IPS-15b (cell line): ENCODE data around the gene LYPD6B.

Source experiments
- H3K27me3 ChIP-seq: one replicate; pipeline ENCODE4 v1.6.1; 2013; ENCODE audit warnings: low read length; ENCODE audit not compliant: control insufficient read depth, insufficient read depth
- H3K36me3 ChIP-seq: one replicate; pipeline ENCODE4 v1.6.1; 2013; ENCODE audit warnings: low read length; ENCODE audit not compliant: control insufficient read depth, insufficient read depth
- H3K4me1 ChIP-seq: one replicate; pipeline ENCODE4 v1.6.1; 2013; ENCODE audit warnings: mild to moderate bottlenecking, low read length; ENCODE audit not compliant: control insufficient read depth, insufficient read depth
- H3K4me3 ChIP-seq: one replicate; pipeline ENCODE4 v1.5.1; 2013; ENCODE audit warnings: low read depth, low read length
- H3K9ac ChIP-seq: one replicate; pipeline ENCODE4 v1.6.1; 2013; ENCODE audit warnings: low read depth, mild to moderate bottlenecking, low read length
- H3K9me3 ChIP-seq: one replicate; pipeline ENCODE4 v1.6.1; 2013; ENCODE audit warnings: mild to moderate bottlenecking, low read length; ENCODE audit not compliant: control insufficient read depth, insufficient read depth

The LYPD6B gene

DNA sequence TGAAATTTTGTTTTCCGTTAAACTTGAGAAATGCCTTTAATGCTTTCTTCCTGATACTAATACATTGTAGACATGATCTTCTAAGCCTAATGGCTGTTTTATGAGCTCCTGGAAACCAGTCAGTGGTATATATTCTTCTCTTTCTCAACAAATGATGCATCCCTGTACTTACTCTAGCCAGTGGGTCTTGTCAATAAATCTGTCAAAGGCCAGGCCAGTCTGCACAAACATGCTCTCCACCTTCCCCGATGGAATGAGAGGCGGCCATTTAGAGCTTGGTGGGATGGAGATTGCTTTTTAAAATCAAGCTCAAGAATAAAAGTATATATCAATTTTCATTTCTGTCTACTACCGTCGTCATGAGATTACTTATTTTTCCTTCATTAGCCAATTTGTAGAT lies 140.1 kb downstream of the LYPD6B start:
- H3K9me3 ChIP-seq = no peaks in the 10 kb centered on the region
- no peak overlapping the region for H3K9ac ChIP-seq
- H3K36me3 ChIP-seq = no peaks in the 10 kb centered on the region
- H3K4me3 ChIP-seq = no peak overlapping the region
- no peaks in the 10 kb centered on the region for H3K4me1 ChIP-seq
- no peaks in the 10 kb centered on the region for H3K27me3 ChIP-seq

- H3K4me1 ChIP-seq = no peaks in the 10 kb centered on the region
- H3K9ac ChIP-seq = no peak overlapping the region
- no peaks in the 10 kb centered on the region for H3K9me3 ChIP-seq
- H3K4me3 ChIP-seq = no peak overlapping the region
- no peaks in the 10 kb centered on the region for H3K27me3 ChIP-seq
- H3K36me3 ChIP-seq = no peaks in the 10 kb centered on the region
Observed at GRCh38 chr2:149180226-149180875, 141.9 kb downstream of the LYPD6B start.

DNA sequence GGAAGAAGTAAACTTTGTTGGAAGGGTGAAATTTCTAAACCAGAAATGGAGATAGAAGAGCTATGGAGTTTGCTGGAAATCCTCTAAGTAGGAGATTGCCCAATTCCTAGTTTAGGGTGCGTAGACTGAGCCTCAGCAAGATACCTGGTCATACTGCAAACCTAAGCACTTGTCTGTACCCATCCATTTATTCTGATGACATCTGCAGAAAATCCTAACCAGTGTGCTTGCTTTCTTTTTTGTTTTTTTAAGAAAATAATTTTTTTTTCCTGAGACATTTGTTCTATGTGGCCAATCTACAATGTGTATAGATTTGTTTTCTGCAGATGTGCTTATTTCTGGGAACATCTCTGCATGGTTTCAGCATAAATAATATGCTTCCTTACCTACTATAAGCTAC lies 144.7 kb downstream of the LYPD6B start:
- no peaks in the 10 kb centered on the region for H3K27me3 ChIP-seq
- no peaks in the 10 kb centered on the region for H3K4me1 ChIP-seq
- H3K36me3 ChIP-seq = no peaks in the 10 kb centered on the region
- H3K9me3 ChIP-seq = no peaks in the 10 kb centered on the region
- no peak overlapping the region for H3K9ac ChIP-seq
- no peak overlapping the region for H3K4me3 ChIP-seq

DNA sequence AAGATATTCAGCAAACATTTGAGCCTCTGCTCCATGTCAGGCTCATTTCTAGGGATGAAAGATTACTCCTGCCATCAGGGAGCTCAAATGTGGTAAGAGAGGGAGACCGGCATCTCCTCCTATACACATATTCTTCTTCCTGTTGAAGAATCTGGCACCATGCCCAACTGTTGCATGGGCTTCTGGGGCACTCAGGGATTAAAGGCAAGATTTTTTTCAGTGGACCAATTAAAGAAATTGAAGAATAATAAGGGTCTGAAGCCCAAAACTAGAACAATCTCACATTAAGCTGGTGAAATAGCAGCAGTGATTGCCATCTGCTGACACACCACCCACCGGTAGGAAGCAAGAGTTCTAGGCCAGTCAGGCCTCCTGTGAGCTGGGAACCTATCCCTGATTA lies 146.5 kb downstream of the LYPD6B start:
- Histone ChIP-seq H3K9ac (no peak overlapping the region), H3K4me3 (no peak overlapping the region), H3K27me3 (no peaks in the 10 kb centered on the region), H3K36me3 (no peaks in the 10 kb centered on the region), H3K4me1 (no peaks in the 10 kb centered on the region), H3K9me3 (no peaks in the 10 kb centered on the region)

DNA sequence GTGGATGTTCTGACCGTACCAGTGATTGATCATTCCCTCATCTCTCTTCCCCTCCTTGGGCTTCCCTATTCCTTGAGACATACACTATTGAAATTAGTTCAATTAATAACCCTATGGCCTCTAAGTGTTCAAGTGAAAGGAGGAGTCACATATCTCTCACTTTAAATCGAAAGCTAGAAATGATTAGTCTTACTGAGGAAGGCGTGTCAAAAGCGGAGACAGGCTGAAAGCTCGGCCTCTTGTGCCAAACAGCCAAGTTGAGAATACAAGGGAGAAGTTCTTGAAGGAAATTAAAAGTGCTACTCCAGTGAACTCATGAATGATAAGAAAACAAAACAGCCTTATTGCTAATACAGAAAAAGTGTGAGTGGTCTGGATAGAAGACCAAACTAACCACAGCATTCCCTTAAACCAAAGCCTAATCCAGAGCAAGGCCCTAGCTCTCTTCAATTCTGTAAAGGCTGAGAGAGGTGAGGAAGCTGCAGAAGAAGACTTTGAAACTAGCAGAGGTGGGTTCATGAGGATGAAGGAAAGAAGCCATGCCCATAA lies 147.5 kb downstream of the LYPD6B start:
- Histone ChIP-seq H3K27me3 (no peaks in the 10 kb centered on the region), H3K36me3 (no peaks in the 10 kb centered on the region), H3K9ac (no peak overlapping the region), H3K4me3 (no peak overlapping the region), H3K4me1 (no peaks in the 10 kb centered on the region), H3K9me3 (no peaks in the 10 kb centered on the region)

DNA sequence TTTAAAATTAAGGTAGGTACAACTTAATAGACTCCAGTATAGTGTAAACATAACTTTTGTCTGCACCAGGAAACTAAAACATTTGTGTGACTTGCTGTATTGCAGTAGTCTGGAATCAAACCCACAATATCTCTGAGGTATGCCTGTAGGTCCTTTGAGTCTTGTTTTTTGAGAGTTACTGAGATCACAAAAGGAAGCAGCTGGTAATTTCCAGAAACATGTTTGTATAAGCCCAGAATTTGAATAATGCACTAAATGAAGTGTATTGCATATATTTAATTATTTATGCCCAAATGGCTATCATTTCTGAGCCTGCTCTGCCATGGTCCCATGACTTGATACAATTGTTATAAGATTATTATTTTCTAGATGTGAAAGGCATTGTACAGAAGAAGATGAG lies 148.6 kb downstream of the LYPD6B start:
- H3K9ac ChIP-seq = no peak overlapping the region
- H3K27me3 ChIP-seq = no peaks in the 10 kb centered on the region
- H3K4me1 ChIP-seq = no peaks in the 10 kb centered on the region
- H3K9me3 ChIP-seq = no peaks in the 10 kb centered on the region
- H3K36me3 ChIP-seq = no peaks in the 10 kb centered on the region
- H3K4me3 ChIP-seq = no peak overlapping the region

- H3K4me1 ChIP-seq = no peaks in the 10 kb centered on the region
- H3K4me3 ChIP-seq = no peak overlapping the region
Observed at GRCh38 chr2:149188291-149188690, 149.8 kb downstream of the LYPD6B start.

DNA sequence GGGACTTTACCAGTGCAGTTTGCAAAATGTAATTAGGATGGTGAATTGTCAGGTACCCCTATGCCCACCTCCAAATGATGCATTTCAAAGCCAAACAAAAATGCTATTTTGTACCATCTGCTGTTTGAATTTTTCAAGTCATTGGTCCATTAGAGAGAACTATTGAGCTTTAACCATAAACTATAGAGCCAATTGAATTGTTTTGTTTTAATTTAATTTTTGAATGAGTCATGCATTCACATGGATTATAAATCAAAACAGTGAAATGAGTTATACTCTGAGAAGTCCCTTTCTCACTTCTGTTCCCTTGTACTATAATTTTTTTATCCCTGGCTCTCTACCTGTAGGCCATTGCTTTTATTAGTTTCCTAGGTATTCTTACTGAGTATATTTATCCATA lies 151.3 kb downstream of the LYPD6B start:
- Histone ChIP-seq H3K4me1 (no peaks in the 10 kb centered on the region), H3K9me3 (no peaks in the 10 kb centered on the region), H3K36me3 (no peaks in the 10 kb centered on the region), H3K9ac (no peak overlapping the region), H3K27me3 (no peaks in the 10 kb centered on the region), H3K4me3 (no peak overlapping the region)

More at GRCh38 chr2:149188291-149188690, 149.8 kb downstream of the LYPD6B start:
- H3K36me3 ChIP-seq = no peaks in the 10 kb centered on the region
- H3K9me3 ChIP-seq = no peaks in the 10 kb centered on the region
- no peaks in the 10 kb centered on the region for H3K27me3 ChIP-seq
- H3K9ac ChIP-seq = no peak overlapping the region

DNA sequence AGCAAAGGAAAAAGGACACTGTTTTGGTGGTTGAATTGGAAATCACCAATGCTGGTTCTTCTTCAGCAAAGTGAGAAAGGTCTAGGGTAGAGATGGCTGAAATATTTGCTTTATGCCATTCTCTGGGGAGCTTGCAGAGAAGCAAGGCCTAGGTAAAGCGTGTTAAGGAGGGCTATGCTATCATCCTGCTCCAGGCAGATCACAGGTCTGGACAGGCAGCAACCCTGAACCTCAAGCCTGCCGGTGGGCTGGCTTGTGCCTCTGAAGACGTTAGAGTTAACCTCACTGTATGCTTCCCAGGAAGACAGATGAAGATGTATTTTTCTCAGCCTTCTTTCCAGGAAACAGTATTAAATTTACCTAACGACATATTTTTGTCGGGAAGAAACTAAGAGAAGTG lies 153.4 kb downstream of the LYPD6B start:
- no peaks in the 10 kb centered on the region for H3K9me3 ChIP-seq
- H3K4me1 ChIP-seq = no peaks in the 10 kb centered on the region
- H3K9ac ChIP-seq = no peak overlapping the region
- H3K36me3 ChIP-seq = no peaks in the 10 kb centered on the region
- H3K27me3 ChIP-seq = no peaks in the 10 kb centered on the region
- no peak overlapping the region for H3K4me3 ChIP-seq

DNA sequence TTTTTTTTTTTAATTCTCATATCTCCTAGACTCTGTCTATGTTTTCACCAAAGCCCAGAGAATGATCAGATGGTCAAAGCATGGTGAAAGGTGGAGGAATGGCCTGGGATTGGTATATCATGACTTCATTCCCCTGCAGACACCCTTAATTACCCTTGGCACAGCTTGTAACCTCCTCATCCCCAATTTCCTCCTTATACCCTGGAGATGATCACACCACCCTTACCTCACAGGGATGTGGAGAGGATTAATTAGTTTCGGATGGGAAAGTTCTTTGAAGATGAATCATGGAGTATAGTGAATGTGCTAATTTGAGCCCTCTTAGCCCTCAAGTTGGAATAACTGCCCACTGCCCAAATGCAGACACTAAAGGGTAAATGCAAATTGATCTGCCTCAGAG lies 153.9 kb downstream of the LYPD6B start:
- H3K9ac ChIP-seq = no peak overlapping the region
- no peaks in the 10 kb centered on the region for H3K4me1 ChIP-seq
- no peak overlapping the region for H3K4me3 ChIP-seq
- H3K9me3 ChIP-seq = no peaks in the 10 kb centered on the region
- no peaks in the 10 kb centered on the region for H3K27me3 ChIP-seq
- H3K36me3 ChIP-seq = no peaks in the 10 kb centered on the region

GRCh38 chr2:149200109-149200520 lies 161.6 kb downstream of the LYPD6B start:
- no peak overlapping the region for H3K4me3 ChIP-seq
- H3K36me3 ChIP-seq = no peaks in the 10 kb centered on the region
- no peak overlapping the region for H3K9ac ChIP-seq
- H3K4me1 ChIP-seq = no peaks in the 10 kb centered on the region
- H3K9me3 ChIP-seq = no peaks in the 10 kb centered on the region
- H3K27me3 ChIP-seq = no peaks in the 10 kb centered on the region

DNA sequence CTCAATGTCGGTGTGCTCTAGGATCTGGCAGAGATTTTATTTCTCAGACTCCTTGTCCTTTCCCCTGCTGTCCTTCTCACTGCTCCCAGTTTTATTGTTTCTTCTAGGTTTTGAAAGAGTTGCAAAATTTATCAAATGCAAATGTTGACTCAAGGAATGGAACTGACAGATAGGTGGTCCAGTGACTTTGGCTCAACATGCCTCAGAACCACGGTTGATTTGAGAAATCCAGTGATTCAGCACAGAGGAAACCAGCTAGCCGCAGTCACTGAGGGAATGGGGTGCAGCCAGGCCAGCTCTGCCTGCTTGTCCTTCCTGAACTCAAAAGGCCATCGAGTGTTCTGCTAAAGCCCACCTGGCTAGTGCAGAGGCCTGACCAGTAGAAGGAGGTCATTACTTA lies 166.2 kb downstream of the LYPD6B start:
- Histone ChIP-seq H3K9ac (no peak overlapping the region), H3K27me3 (no peaks in the 10 kb centered on the region), H3K4me3 (no peak overlapping the region), H3K9me3 (no peaks in the 10 kb centered on the region), H3K4me1 (no peaks in the 10 kb centered on the region), H3K36me3 (no peaks in the 10 kb centered on the region)
